D721Med (cell line): Measurements from ENCODE around the gene KCNJ16.

ENCODE experiments used
- DNase-seq: peaks from one replicate; pipeline ENCODE4 v3.0.0; 2011; ENCODE audit warnings: low spot score; ENCODE audit not compliant: insufficient read length
- FAIRE-seq: peaks from 2 replicates; lab custom pipeline; 2011; peaks lifted over from hg19 to GRCh38; lab: Jason Lieb, UNC
- TF ChIP-seq, protein P1 (sequence below): IDR thresholded peaks from 2 replicates; pipeline ENCODE4 v1.5.1; 2012; ENCODE audit warnings: mild to moderate bottlenecking, control low read depth; ENCODE audit not compliant: insufficient read depth; ENCODE audit errors: missing control alignments

Gene KCNJ16

DNA sequence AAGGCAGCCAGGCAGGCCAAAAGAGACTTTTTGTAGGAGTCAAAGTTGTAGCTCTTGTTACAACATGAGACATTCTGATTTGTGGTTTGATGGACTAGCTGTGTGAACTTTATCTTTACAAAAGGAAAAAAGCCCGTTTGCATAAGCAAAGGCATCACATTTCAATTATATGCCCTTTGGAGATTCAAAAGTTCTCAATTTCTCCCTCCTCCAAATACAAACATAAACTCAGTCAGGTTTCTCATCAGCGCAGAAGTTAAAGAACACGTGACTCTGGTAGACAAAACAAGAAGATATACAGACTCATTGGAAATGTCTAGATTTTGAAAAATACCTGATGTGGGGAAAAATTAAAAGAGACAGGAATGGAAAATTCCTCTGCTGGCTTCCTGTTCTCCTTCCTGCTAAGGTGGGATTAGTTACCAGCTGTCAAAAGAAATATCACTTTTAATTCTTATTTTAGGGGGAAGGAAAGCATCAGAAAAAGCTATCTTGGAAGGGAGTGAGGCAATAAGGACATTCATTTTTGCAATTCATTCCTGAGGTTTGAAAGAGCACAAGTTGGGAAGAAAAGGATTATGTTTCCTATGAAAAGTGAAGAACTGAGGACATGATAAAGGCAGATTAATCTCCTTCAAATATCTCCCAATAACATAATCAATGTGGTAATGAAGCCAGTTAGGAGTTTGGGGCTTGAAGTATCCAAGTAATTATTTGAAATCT lies 4.6 kb upstream of the KCNJ16 start:
- TF ChIP-seq, protein P1, sequence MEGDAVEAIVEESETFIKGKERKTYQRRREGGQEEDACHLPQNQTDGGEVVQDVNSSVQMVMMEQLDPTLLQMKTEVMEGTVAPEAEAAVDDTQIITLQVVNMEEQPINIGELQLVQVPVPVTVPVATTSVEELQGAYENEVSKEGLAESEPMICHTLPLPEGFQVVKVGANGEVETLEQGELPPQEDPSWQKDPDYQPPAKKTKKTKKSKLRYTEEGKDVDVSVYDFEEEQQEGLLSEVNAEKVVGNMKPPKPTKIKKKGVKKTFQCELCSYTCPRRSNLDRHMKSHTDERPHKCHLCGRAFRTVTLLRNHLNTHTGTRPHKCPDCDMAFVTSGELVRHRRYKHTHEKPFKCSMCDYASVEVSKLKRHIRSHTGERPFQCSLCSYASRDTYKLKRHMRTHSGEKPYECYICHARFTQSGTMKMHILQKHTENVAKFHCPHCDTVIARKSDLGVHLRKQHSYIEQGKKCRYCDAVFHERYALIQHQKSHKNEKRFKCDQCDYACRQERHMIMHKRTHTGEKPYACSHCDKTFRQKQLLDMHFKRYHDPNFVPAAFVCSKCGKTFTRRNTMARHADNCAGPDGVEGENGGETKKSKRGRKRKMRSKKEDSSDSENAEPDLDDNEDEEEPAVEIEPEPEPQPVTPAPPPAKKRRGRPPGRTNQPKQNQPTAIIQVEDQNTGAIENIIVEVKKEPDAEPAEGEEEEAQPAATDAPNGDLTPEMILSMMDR, result no peak
- FAIRE-seq (no peak), DNase-seq (no peak)

DNA sequence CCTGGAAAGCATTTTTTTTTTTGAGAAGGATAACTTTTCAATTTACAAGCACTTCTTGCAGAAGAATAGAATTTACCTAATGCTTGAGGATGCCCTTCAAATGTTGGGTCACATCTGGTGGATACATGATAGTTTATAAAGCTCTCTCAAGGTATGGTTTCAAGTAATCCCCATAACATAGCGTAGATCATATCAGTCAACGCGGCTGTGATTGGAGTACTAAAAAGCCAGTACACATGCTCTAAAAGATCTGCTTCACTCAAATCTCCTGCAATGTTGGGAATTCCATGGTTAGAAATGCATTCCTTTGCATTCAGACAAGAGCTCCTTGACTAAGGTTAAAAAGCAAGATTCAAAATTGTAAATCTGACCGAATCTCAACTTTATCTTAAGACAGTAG lies 3.9 kb upstream of the KCNJ16 start:
- TF ChIP-seq, protein P1, result no peak
- DNase-seq, result no peak
- no peak for FAIRE-seq

DNA sequence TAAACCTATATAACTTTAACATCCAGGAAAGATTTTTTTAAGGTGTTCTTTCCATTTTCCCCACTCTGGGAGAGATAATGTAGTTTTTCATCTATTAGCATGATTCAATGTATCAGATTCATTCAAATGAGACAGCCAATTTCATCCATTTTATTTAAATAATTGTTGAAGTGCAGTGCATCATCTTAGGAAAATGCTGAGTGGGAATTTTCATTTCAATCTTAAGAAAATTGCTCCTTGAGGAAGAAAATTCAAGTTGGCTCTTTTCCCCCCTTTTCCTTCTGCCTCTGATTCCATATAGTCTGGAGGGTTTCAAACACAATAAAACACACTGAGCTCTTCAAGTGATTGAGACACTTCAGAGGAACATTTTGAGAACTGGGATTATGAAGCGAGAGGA lies 3.4 kb upstream of the KCNJ16 start:
- no peak for FAIRE-seq
- no peak for DNase-seq
- TF ChIP-seq, protein P1, result no peak

DNA sequence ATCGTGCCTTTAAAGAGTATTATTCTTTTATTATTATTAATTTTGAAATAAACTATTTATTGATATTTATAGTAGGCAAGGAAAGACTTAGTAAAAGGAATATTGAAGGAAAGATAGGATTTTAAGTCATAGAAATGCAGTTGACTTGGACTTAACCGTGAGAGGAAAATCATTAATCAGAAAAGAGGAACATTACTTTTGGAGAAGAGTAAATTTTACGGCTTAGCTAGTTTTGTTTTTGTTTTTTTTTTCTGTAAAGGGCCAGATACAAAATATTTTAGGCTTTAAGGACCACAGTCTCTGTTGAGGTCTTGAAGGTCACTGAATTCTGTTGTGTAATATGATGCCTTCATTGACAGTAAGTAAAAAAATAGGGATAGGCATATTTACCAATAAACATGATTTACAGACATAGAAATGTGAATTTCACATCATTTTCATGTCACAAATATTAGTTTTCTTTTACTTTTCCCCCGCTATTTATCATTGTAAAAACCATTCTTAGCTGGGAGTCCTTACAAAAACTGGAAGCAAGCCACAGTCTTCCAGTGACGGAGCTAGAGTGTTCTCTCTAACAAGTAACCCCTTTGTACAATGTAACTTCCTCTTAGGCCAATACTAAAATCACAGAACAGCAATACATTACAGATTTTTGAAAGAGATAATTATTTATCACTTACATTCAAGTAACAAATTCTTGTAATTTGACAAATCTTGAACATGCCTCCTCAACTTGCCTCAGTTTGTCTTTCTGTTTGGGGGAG lies 2.3 kb upstream of the KCNJ16 start:
- TF ChIP-seq, protein P1, result no peak
- no peak for DNase-seq
- no peak for FAIRE-seq

DNA sequence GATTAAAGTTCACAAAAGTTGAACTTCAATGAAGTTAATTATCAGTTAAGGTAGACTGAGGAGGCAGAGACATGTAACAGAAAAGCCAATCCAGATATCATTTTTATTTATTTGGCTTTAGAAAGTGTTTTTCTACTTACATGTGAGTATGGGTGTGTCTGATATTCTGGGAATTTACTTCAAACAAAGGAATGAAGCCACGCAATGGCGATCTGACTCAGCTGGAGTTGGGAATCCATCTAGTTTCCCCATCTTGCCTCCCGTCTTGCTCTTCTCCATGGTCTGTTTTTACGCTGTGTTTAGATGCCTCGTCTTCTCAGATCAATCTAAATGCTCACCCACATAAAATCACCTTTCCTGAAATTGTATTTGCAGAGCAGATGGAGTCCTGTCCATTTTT lies 1.7 kb upstream of the KCNJ16 start:
- FAIRE-seq (no peak), DNase-seq (no peak)
- TF ChIP-seq, protein P1, result no peak

DNA sequence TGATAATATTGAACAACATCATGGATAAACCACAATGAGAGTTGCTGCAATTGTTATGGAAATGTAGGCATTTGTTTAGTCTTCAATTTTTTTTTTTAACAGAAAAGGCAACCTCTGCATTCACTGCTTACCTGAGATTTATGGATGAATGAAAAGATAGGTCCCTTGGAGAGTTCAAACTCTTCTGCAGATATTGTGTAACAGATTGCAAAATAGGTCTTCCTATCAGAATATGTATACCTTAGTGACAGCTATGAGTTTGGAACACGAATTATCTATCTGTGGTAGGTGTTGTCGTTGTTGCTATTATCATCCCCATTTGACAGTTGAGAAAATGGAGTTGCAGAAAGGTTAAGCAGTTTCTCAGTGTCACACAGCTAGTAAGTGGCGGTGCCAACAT lies 1.2 kb upstream of the KCNJ16 start:
- DNase-seq (no peak), FAIRE-seq (no peak)
- TF ChIP-seq, protein P1, result no peak
